Activated naive CD8-positive, alpha-beta T cell treated with anti-CD3 and anti-CD28 coated beads, Interleukin-2, amount 10 ng/mL, durations not matched to agents 7 days and 5 days (primary cell): Measurements from ENCODE around the gene PLD4. TPM values are rescaled to one million over a fixed set of nuclear protein-coding genes. Genes with fewer than 3 reads are reported as not detected.

ENCODE experiments used
- ATAC-seq: fragments of 150-1000 bp; cut with Tn5 transposase; one replicate; pipeline ENCODE4 v1.10.0; 2021; ENCODE audit warnings: low read depth, moderate library complexity
- POLR2A ChIA-PET: fragments of 350-600 bp; sonication (Branson Sonifier 250); formaldehyde crosslinking; loops from one replicate; lab custom pipeline; 2021; ENCODE audit warnings: antibody characterized with exemption; lab: Charles Lee
- DNase-seq: peaks from one replicate; pipeline ENCODE4 v3.0.0; 2021
- H3K27ac Mint-ChIP-seq: one replicate; pipeline ENCODE4 v1.8.0; 2022; ENCODE audit warnings: mild to moderate bottlenecking, mixed read lengths
- H3K27me3 Mint-ChIP-seq: one replicate; pipeline ENCODE4 v1.8.0; 2022; ENCODE audit warnings: mild to moderate bottlenecking, moderate library complexity, mixed read lengths
- H3K36me3 Mint-ChIP-seq: one replicate; pipeline ENCODE4 v1.8.0; 2021; ENCODE audit warnings: mild to moderate bottlenecking, mixed read lengths
- H3K4me1 Mint-ChIP-seq: one replicate; pipeline ENCODE4 v1.8.0; 2021; ENCODE audit warnings: mixed read lengths
- H3K4me3 Mint-ChIP-seq: one replicate; pipeline ENCODE4 v1.8.0; 2022; ENCODE audit warnings: mild to moderate bottlenecking, moderate library complexity, mixed read lengths
- H3K9me3 Mint-ChIP-seq: one replicate; pipeline ENCODE4 v1.8.0; 2021; ENCODE audit warnings: mixed read lengths
- total RNA-seq, 2 experiments: library from RNA; stranded (reverse); gene quantifications; one replicate each; pipeline ENCODE4 v1.2.3, GENCODE V29; 2021

Gene PLD4
- total RNA-seq, 2 experiments from 2014 or later, result 0.06 TPM; not detected in 1

GRCh38 chr14:104923640-104924420 lies 849 bp upstream of the PLD4 start:
- Mint-ChIP-seq H3K4me1 (no peaks in the 10 kb centered on the region), H3K9me3 (peaks cover 4% of the 10 kb centered on the region), H3K27me3 (peaks cover 5% of the 10 kb centered on the region), H3K4me3 (no peak overlapping the region), H3K27ac (no peak overlapping the region), H3K36me3 (no peaks in the 10 kb centered on the region)
- ATAC-seq (no peak), DNase-seq (no peak)
- POLR2A ChIA-PET, result no interaction called here

GRCh38 chr14:104925214-104925854 lies 655 bp downstream of the PLD4 start:
- no peak overlapping the region for H3K4me3 Mint-ChIP-seq
- no peak for DNase-seq
- POLR2A ChIA-PET, result no interaction called here
- no peaks in the 10 kb centered on the region for H3K4me1 Mint-ChIP-seq
- peaks cover 4% of the 10 kb centered on the region for H3K9me3 Mint-ChIP-seq
- H3K27me3 Mint-ChIP-seq, result peaks cover 3% of the 10 kb centered on the region
- H3K27ac Mint-ChIP-seq, result no peak overlapping the region
- ATAC-seq, result no peak
- H3K36me3 Mint-ChIP-seq, result no peaks in the 10 kb centered on the region

DNA sequence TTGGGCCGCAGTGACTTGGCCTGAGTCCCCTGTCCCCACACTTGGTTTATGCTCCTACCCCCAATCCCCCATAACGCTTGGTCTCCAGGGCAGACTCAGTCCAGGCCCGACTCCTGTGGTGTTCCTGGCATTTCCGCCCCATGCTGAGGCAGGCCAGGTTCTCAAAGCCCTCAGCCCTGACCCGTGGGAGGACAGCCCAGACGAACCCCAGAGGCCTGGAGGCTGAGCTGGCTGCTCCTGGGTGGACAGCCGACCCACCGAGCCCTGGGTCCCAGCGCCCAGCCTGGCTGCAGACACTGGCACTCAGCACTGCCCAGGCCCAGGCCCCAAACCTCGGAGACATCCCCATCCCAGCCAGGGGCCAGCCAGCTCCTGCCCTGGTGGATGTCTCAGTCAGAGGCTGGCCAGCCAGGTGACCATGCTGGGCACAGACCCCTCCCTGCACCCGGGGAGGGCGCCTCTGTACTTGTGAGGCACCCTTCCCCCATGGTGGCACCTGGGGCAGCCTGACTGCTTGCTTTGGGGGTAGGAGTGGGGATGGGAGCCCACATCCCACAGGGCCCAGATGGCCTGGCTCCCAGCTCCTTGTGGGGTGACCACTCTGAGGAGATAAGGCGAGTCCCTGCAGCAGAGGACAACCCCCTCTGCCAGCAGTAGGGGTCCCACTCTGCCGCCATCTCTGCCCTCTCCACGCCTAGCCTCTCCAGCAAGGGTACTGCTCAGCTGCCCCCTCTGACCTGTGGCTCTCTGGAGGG lies 1.4 kb downstream of the PLD4 start:
- Mint-ChIP-seq H3K36me3 (no peaks in the 10 kb centered on the region), H3K9me3 (peaks cover 4% of the 10 kb centered on the region)
- POLR2A ChIA-PET, result no interaction called here

GRCh38 chr14:104926619-104927431 lies 2.1 kb downstream of the PLD4 start:
- DNase-seq, result no peak
- Mint-ChIP-seq H3K27ac (no peak overlapping the region), H3K4me1 (no peaks in the 10 kb centered on the region)

More for the DNA sequence above, 1.4 kb downstream of the PLD4 start:
- Mint-ChIP-seq H3K4me1 (no peaks in the 10 kb centered on the region), H3K27ac (no peak overlapping the region), H3K4me3 (no peak overlapping the region), H3K27me3 (peaks cover 3% of the 10 kb centered on the region)
- DNase-seq (no peak), ATAC-seq (no peak)

GRCh38 chr14:104927432-104927816 lies 2.7 kb downstream of the PLD4 start:
- Mint-ChIP-seq H3K9me3 (peaks cover 4% of the 10 kb centered on the region), H3K27me3 (no peaks in the 10 kb centered on the region), H3K4me1 (no peaks in the 10 kb centered on the region), H3K4me3 (no peak overlapping the region), H3K27ac (no peak overlapping the region), H3K36me3 (no peaks in the 10 kb centered on the region)
- DNase-seq, result no peak
- ATAC-seq, result no peak
- POLR2A ChIA-PET, result no interaction called here

More at GRCh38 chr14:104926619-104927431, 2.1 kb downstream of the PLD4 start:
- no peaks in the 10 kb centered on the region for H3K27me3 Mint-ChIP-seq
- H3K36me3 Mint-ChIP-seq, result no peaks in the 10 kb centered on the region
- peaks cover 4% of the 10 kb centered on the region for H3K9me3 Mint-ChIP-seq
- peak; percentile 20 for ATAC-seq
- POLR2A ChIA-PET, result no interaction called here
- H3K4me3 Mint-ChIP-seq, result no peak overlapping the region

DNA sequence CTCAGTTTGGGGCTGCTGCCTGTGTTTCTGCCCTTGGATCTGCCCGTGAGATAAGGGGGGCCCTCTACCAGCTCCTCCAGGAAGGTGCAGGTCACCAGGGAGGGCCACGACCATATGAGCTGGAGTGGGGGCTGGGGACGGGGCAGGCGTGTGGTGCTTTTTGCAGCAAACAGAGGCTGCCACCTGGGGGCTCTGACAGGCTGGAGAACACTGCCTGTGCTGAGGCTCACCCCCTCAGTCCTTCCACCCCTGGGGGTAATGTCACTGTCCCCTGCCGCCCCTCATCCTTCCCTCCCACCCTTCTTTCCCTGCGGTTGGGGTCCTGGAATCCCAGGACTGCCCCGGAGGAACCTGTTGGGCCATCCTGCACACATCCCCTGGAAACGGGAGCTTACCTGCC lies 3.2 kb downstream of the PLD4 start:
- Mint-ChIP-seq H3K27ac (no peak overlapping the region), H3K4me1 (no peaks in the 10 kb centered on the region), H3K27me3 (no peaks in the 10 kb centered on the region), H3K9me3 (peaks cover 4% of the 10 kb centered on the region), H3K4me3 (no peak overlapping the region), H3K36me3 (no peaks in the 10 kb centered on the region)
- POLR2A ChIA-PET, result no interaction called here
- DNase-seq (no peak), ATAC-seq (no peak)

DNA sequence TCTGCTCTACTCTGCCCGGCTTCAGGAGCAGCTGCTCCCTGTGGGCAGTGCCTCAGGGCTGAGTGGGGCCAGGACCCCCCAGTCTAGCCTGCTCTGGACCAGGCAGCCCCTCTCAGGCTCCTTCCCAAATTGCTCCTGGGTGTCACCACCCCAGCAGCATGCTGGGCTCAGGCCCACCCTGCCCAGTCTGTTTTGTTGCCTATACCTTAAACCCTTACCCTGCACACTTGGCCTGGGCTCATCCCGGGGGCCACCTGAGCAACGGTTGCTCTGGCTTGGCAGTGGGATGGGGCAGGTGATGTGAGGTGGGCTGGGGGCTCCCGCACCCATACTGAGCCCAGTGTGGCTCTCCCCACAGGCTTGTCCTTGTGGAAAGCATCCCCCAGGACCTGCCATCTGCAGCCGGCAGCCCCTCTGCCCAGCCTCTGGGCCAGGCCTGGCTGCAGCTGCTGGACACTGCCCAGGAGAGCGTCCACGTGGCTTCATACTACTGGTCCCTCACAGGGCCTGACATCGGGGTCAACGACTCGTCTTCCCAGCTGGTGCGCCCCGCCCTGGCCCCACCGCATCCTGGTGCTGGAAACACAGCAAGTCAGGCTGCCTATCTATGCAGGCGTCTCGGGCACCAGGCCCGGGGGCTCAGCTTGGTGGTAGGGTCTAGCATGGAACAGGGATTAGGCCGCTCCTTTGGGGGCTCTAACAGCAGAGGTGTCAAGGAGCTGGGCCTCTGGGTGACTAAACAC lies 3.9 kb downstream of the PLD4 start:
- ATAC-seq (no peak), DNase-seq (no peak)
- Mint-ChIP-seq H3K9me3 (peaks cover 4% of the 10 kb centered on the region), H3K4me1 (no peaks in the 10 kb centered on the region), H3K36me3 (no peaks in the 10 kb centered on the region), H3K27ac (no peak overlapping the region), H3K27me3 (no peaks in the 10 kb centered on the region), H3K4me3 (no peak overlapping the region)
- POLR2A ChIA-PET, result no interaction called here

DNA sequence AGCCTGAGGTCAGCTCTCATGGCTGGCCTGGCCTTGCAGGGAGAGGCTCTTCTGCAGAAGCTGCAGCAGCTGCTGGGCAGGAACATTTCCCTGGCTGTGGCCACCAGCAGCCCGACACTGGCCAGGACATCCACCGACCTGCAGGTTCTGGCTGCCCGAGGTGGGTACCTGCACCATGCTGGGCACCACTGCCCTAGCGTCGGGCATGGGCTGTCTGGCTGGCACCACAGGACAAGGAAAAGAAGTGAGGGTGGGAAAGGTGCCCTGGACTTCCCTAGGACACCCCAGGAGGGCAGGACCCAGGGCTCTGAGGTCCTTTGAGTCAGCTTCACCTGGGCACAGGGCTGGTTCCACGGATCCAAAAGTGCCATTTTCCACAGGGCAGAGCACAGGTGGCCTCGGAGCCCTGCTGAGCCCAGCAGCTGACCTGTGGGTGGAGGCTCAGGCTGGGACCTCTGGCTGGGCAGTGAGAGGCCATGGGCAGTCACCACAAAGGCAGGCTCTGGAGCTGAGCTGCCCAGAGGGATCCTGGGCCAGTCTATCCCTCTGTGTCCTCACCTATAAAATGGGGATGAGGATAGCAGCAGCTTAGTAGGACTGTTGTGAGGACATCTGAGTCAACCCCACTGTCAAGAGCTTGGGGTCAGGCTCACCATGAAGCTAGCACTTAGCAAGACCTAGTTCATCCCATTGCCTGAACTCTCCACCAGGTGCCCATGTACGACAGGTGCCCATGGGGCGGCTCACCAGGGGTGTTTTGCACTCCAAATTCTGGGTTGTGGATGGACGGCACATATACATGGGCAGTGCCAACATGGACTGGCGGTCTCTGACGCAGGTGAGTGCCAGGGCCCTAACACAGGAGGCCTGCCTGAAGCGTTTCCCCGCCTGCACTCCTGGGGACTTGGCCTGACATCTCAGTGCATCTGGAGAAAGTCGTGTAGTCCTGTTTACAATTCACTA lies 4.9 kb downstream of the PLD4 start:
- peaks cover 7% of the 10 kb centered on the region for H3K27me3 Mint-ChIP-seq
- no peak overlapping the region for H3K27ac Mint-ChIP-seq

GRCh38 chr14:104930526-104931303 lies 6.0 kb downstream of the PLD4 start:
- Mint-ChIP-seq H3K9me3 (no peaks in the 10 kb centered on the region), H3K4me1 (peaks cover 2% of the 10 kb centered on the region), H3K4me3 (no peak overlapping the region), H3K27me3 (peaks cover 18% of the 10 kb centered on the region), H3K36me3 (no peaks in the 10 kb centered on the region), H3K27ac (no peak overlapping the region)
- DNase-seq (peak; percentile 35), ATAC-seq (no peak)
- POLR2A ChIA-PET, result no interaction called here

More for the DNA sequence above, 4.9 kb downstream of the PLD4 start:
- Mint-ChIP-seq H3K4me1 (peaks cover under 1% of the 10 kb centered on the region), H3K4me3 (no peak overlapping the region), H3K9me3 (no peaks in the 10 kb centered on the region), H3K36me3 (no peaks in the 10 kb centered on the region)
- ATAC-seq, result no peak
- POLR2A ChIA-PET, result no interaction called here
- no peak for DNase-seq

DNA sequence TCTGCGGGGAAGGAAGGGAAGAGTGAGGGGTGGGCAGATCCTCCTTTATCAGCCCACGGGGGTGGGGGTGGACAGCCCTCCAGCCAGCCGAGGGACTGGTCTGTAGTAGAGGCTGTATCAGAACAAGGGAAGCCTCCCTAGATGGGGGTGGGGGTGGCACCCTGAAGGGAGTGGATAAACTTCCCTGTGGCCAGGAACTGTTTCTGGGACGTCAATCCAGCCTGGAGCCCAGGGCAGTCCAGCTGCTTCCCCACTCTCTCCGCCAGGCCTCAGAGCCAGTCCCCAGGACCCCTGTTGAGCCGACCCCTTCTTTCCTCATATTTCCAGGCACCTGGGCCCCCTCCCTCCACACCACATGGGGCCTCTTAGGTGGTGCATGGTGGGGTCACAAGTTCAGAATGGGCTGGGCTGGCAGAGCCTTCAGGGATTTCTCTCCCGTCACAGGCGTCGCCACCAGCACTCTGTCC lies 6.7 kb downstream of the PLD4 start:
- Mint-ChIP-seq H3K27me3 (peaks cover 19% of the 10 kb centered on the region), H3K36me3 (no peaks in the 10 kb centered on the region), H3K27ac (no peak overlapping the region), H3K9me3 (no peaks in the 10 kb centered on the region), H3K4me3 (no peak overlapping the region), H3K4me1 (peaks cover 2% of the 10 kb centered on the region)
- DNase-seq (no peak), ATAC-seq (no peak)
- POLR2A ChIA-PET, result no interaction called here
